IMR-90 (cell line): ENCODE data around the gene ZNF574. TPM values are rescaled to one million over a fixed set of nuclear protein-coding genes. Genes with fewer than 3 reads are reported as not detected.
A peak's percentile ranks its signal among the peaks of the same experiment; 100 is the strongest.

Source experiments
- ATAC-seq: fragments of 200-7000 bp; cut with Tn5 transposase; 2 replicates; pipeline ENCODE4 v1.9.1; 2020; ENCODE audit warnings: low read depth, mild to moderate bottlenecking, moderate library complexity
- BruUV-seq: library from RNA; stranded (reverse); fragments of 400-500 nt; replicated peaks from 2 replicates; lab custom pipeline; 2021; lab: Mats Ljungman, UMichigan
- CTCF ChIA-PET: fragments of 300-600 bp; formaldehyde crosslinking; extraction: SDS; loops from one replicate; lab custom pipeline; 2021; ENCODE audit warnings: antibody characterized with exemption; lab: Yijun Ruan, JAX
- POLR2A ChIA-PET: fragments of 300-600 bp; sonication (Branson Sonifier 250); formaldehyde crosslinking; loops from one replicate; lab custom pipeline; 2022; ENCODE audit warnings: antibody characterized with exemption; ENCODE audit not compliant: unreplicated experiment; lab: Charles Lee
- DNase-seq: peaks from one replicate; pipeline ENCODE4 v3.0.0; 2013
- H2AFZ ChIP-seq: replicated peaks from 2 replicates; pipeline ENCODE3; 2013; ENCODE audit warnings: low read length, mild to moderate bottlenecking; ENCODE audit not compliant: poor library complexity
- H2AK5ac ChIP-seq: 2 replicates; pipeline ENCODE4 v1.6.1; 2013; ENCODE audit warnings: low read depth, low read length, inconsistent platforms
- H2AK9ac ChIP-seq: replicated peaks from 2 replicates; pipeline ENCODE3; 2013; ENCODE audit warnings: mild to moderate bottlenecking, low read depth, low read length, moderate library complexity; ENCODE audit not compliant: poor library complexity
- H2BK120ac ChIP-seq: 2 replicates; pipeline ENCODE4 v1.6.1; 2013; ENCODE audit warnings: low read depth, low read length, inconsistent platforms
- H2BK15ac ChIP-seq: 3 replicates; pipeline ENCODE4 v1.6.1; 2013; ENCODE audit warnings: low read depth, low read length, inconsistent platforms
- H2BK20ac ChIP-seq: 2 replicates; pipeline ENCODE4 v1.6.1; 2013; ENCODE audit warnings: low read depth, mild to moderate bottlenecking, inconsistent platforms, low read length, moderate library complexity
- H2BK5ac ChIP-seq: 2 replicates; pipeline ENCODE4 v1.6.1; 2013; ENCODE audit warnings: mild to moderate bottlenecking, low read depth, low read length, inconsistent platforms; ENCODE audit not compliant: poor library complexity, severe bottlenecking
- H3K14ac ChIP-seq: replicated peaks from 2 replicates; pipeline ENCODE4 v1.6.1; 2013; ENCODE audit warnings: low read depth, low read length, inconsistent platforms
- H3K18ac ChIP-seq: 2 replicates; pipeline ENCODE4 v1.6.1; 2013; ENCODE audit warnings: low read depth, low read length, control low read depth
- H3K23ac ChIP-seq: 2 replicates; pipeline ENCODE4 v1.6.1; 2013; ENCODE audit warnings: low read depth, low read length, inconsistent platforms
- H3K27ac ChIP-seq: 2 replicates; pipeline ENCODE4 v1.5.1; 2013; ENCODE audit warnings: mild to moderate bottlenecking, control low read depth, low read length; ENCODE audit not compliant: insufficient read depth
- H3K27me3 ChIP-seq: 2 replicates; pipeline ENCODE4 v1.6.1; 2013; ENCODE audit warnings: low read length; ENCODE audit not compliant: control insufficient read depth, insufficient read depth
- H3K36me3 ChIP-seq: 2 replicates; pipeline ENCODE4 v1.6.1; 2013; ENCODE audit warnings: low read length, mixed read lengths; ENCODE audit not compliant: control insufficient read depth, insufficient read depth
- H3K4ac ChIP-seq: 2 replicates; pipeline ENCODE4 v1.6.1; 2013; ENCODE audit warnings: low read depth, low read length, inconsistent platforms
- H3K4me1 ChIP-seq: 2 replicates; pipeline ENCODE4 v1.6.1; 2013; ENCODE audit warnings: low read length, mixed read lengths; ENCODE audit not compliant: control insufficient read depth, insufficient read depth
- H3K4me2 ChIP-seq: 2 replicates; pipeline ENCODE4 v1.6.1; 2013; ENCODE audit warnings: low read depth, mild to moderate bottlenecking, control low read depth, low read length, moderate library complexity
- H3K4me3 ChIP-seq: 2 replicates; pipeline ENCODE4 v1.5.1; 2013; ENCODE audit warnings: low read depth, mild to moderate bottlenecking, control low read depth, low read length, moderate library complexity; ENCODE audit not compliant: insufficient read depth
- H3K56ac ChIP-seq: 2 replicates; pipeline ENCODE4 v1.6.1; 2013; ENCODE audit warnings: low read length, inconsistent platforms; ENCODE audit not compliant: insufficient read depth; ENCODE audit errors: extremely low read depth
- H3K79me1 ChIP-seq, 2 experiments: 2 replicates each; pipeline ENCODE4 v1.6.1; 2013; ENCODE audit warnings: low read length in 2 of 2, inconsistent platforms in 1 of 2, low read depth in 1 of 2
- H3K9ac ChIP-seq: 2 replicates; pipeline ENCODE4 v1.6.1; 2013; ENCODE audit warnings: low read depth, low read length, control low read depth
- H3K9me1 ChIP-seq: 2 replicates; pipeline ENCODE4 v1.6.1; 2013; ENCODE audit warnings: low read length, inconsistent platforms; ENCODE audit not compliant: insufficient read depth
- H3K9me3 ChIP-seq: 2 replicates; pipeline ENCODE4 v1.6.1; 2013; ENCODE audit warnings: low read length; ENCODE audit not compliant: control insufficient read depth, insufficient read depth
- H4K20me1 ChIP-seq: 2 replicates; pipeline ENCODE4 v1.6.1; 2013; ENCODE audit warnings: low read length, inconsistent platforms; ENCODE audit not compliant: insufficient read depth
- H4K5ac ChIP-seq: 2 replicates; pipeline ENCODE4 v1.6.1; 2013; ENCODE audit warnings: mild to moderate bottlenecking, low read depth, low read length, control low read depth
- H4K8ac ChIP-seq, 2 experiments: 2 replicates each; pipeline ENCODE4 v1.6.1; 2013; ENCODE audit warnings: low read depth in 2 of 2, low read length in 2 of 2, control low read depth in 1 of 2, inconsistent platforms in 1 of 2
- H4K91ac ChIP-seq: 2 replicates; pipeline ENCODE4 v1.6.1; 2013; ENCODE audit warnings: low read depth, low read length, inconsistent platforms; ENCODE audit not compliant: insufficient read depth
- CEBPB ChIP-seq: IDR thresholded peaks from 2 replicates; pipeline ENCODE4 v1.6.1; 2012; ENCODE audit warnings: low read depth, low read length, improper control_type of control experiment
- CHD1 ChIP-seq: IDR thresholded peaks from 2 replicates; pipeline ENCODE4 v1.6.1; 2012; ENCODE audit warnings: low read depth, low read length, improper control_type of control experiment
- CTCF ChIP-seq: conservative IDR thresholded peaks from 2 replicates; pipeline ENCODE4 v1.5.1; 2012; ENCODE audit warnings: mild to moderate bottlenecking, low read depth, low read length, improper control_type of control experiment
- ELK1 ChIP-seq: fragments of 150-350 bp; IDR thresholded peaks from 2 replicates; pipeline ENCODE4 v1.6.1; 2016; ENCODE audit warnings: low read depth, mild to moderate bottlenecking, low read length, moderate library complexity, borderline replicate concordance
- FOS ChIP-seq: fragments of 150-350 bp; IDR thresholded peaks from 2 replicates; pipeline ENCODE4 v1.6.1; 2016; ENCODE audit warnings: low read depth, low read length
- MAZ ChIP-seq: IDR thresholded peaks from 2 replicates; pipeline ENCODE4 v1.6.1; 2012; ENCODE audit warnings: low read depth, mild to moderate bottlenecking, low read length, improper control_type of control experiment, moderate library complexity, borderline replicate concordance
- NFE2L2 ChIP-seq: fragments of 150-350 bp; IDR thresholded peaks from 2 replicates; pipeline ENCODE4 v1.6.1; 2016; ENCODE audit warnings: low read depth, mild to moderate bottlenecking, low read length
- POLR2A ChIP-seq: IDR thresholded peaks from 2 replicates; pipeline ENCODE4 v1.6.1; 2012; ENCODE audit warnings: mild to moderate bottlenecking, low read depth, low read length
- RAD21 ChIP-seq: IDR thresholded peaks from 2 replicates; pipeline ENCODE4 v1.6.1; 2012; ENCODE audit warnings: low read length, improper control_type of control experiment
- RCOR1 ChIP-seq: IDR thresholded peaks from 2 replicates; pipeline ENCODE4 v1.6.1; 2012; ENCODE audit warnings: mild to moderate bottlenecking, low read length, improper control_type of control experiment; ENCODE audit not compliant: insufficient replicate concordance
- RFX5 ChIP-seq: IDR thresholded peaks from 2 replicates; pipeline ENCODE4 v1.8.0; 2012; ENCODE audit warnings: low read depth, mild to moderate bottlenecking, low read length, moderate library complexity
- SMC3 ChIP-seq: fragments of 150-350 bp; IDR thresholded peaks from 2 replicates; pipeline ENCODE4 v1.6.1; 2016; ENCODE audit warnings: low read depth, mild to moderate bottlenecking, antibody characterized with exemption, low read length, moderate library complexity
- USF2 ChIP-seq: fragments of 150-350 bp; IDR thresholded peaks from 2 replicates; pipeline ENCODE4 v1.6.1; 2017; ENCODE audit warnings: mild to moderate bottlenecking, antibody characterized with exemption, low read length, low read depth
- WGBS, 2 experiments: methylation state at CpG; one replicate each; pipeline versions ENCODE4 v1.1.5 to v1.1.7; 2013; ENCODE audit warnings: missing lambda C conversion rate in 2 of 2; ENCODE audit not compliant: insufficient read length in 1 of 2; ENCODE audit errors: extremely low coverage in 2 of 2; 5-methylcytosine and 5-hydroxymethylcytosine counted together
- dilution Hi-C: fragments of 300-500 bp; cut with HindIII; formaldehyde crosslinking; loops from one replicate; pipeline ENCODE4 v1.14.3; 2018; ENCODE audit warnings: low sequenced_read_pairs; ENCODE audit not compliant: unreplicated experiment
- in situ Hi-C: fragments of 300-500 bp; cut with MboI; formaldehyde crosslinking; loops from 3 replicates; pipeline ENCODE4 v1.14.3; 2019; ENCODE audit warnings: low sequenced_read_pairs, inconsistent platforms, mixed read lengths
- intact Hi-C: fragments of 100-400 bp; cut with micrococcal nuclease; formaldehyde crosslinking; loops from 2 replicates; pipeline ENCODE4 v1.10.0; 2022
- polyA plus RNA-seq, 3 experiments: library from polyadenylated mRNA; depleted of rRNA; stranded (reverse); fragments of >200 nt; gene quantifications; 2 replicates each; pipeline ENCODE4 v1.2.3, GENCODE V29; 2012; ENCODE audit warnings: low replicate concordance in 1 of 3
- total RNA-seq: library from RNA; depleted of rRNA; stranded (reverse); fragments of >200 nt; gene quantifications from 2 replicates; pipeline ENCODE4 v1.2.3, GENCODE V29; 2012

Gene ZNF574
- total and polyA plus RNA-seq, 2 of the 4 experiments (the other 2 are of a cell fraction): 8.1 to 14.1 TPM

GRCh38 chr19:42038666-42039065 lies 37.3 kb upstream of the ZNF574 start:
- no peak overlapping the region for H2AK5ac ChIP-seq
- H2BK120ac ChIP-seq: no peak overlapping the region
- no peak overlapping the region for H2BK15ac ChIP-seq
- ChIA-PET POLR2A (no interaction called here), CTCF (no interaction called here)
- no peak overlapping the region for H3K14ac ChIP-seq
- no peaks in the 10 kb centered on the region for H4K20me1 ChIP-seq
- H3K36me3 ChIP-seq: no peaks in the 10 kb centered on the region
- H3K27me3 ChIP-seq: peaks cover 25% of the 10 kb centered on the region
- in situ Hi-C loops: no loop called here
- TF ChIP-seq RFX5: no peak
- no peak for TF ChIP-seq CHD1
- TF ChIP-seq POLR2A: no peak
- no peak for TF ChIP-seq CTCF
- no peak for TF ChIP-seq ELK1
- TF ChIP-seq FOS: no peak
- TF ChIP-seq SMC3: no peak
- no peak for TF ChIP-seq CEBPB
- no peak for TF ChIP-seq USF2
- no peak for TF ChIP-seq RCOR1
- no peak for TF ChIP-seq MAZ
- no peak for TF ChIP-seq NFE2L2
- no peak for TF ChIP-seq RAD21
- H3K79me1 ChIP-seq: no peaks in the 10 kb centered on the region
- H3K4me2 ChIP-seq: no peak overlapping the region
- no peaks in the 10 kb centered on the region for H3K9me3 ChIP-seq
- no peak overlapping the region for H3K27ac ChIP-seq
- no TSS peak for BruUV-seq
- no peak overlapping the region for H2AK9ac ChIP-seq
- H4K91ac ChIP-seq: no peak overlapping the region
- H2BK5ac ChIP-seq: no peak overlapping the region
- no peaks in the 10 kb centered on the region for H3K9me1 ChIP-seq
- intact Hi-C loops: loop anchor here (10.0 kb wide), 1 partner anchor 154 kb away; the partner anchor contains the start of gene ARHGEF1
- dilution Hi-C loops: no loop called here
- peak overlapping the region; percentile 43 for H2AFZ ChIP-seq
- no peak overlapping the region for H3K9ac ChIP-seq
- DNase-seq (no peak), ATAC-seq (no peak)
- WGBS, 2 experiments: 36% methylated on average over 4 of the region's 6 CpGs; no CpG with 5 or more reads in 1 of the 2 experiments
- no peak overlapping the region for H4K5ac ChIP-seq
- no peak overlapping the region for H3K4me3 ChIP-seq
- no peak overlapping the region for H4K8ac ChIP-seq
- no peak overlapping the region for H2BK20ac ChIP-seq
- H3K56ac ChIP-seq: no peak overlapping the region
- H3K18ac ChIP-seq: no peak overlapping the region
- H3K4ac ChIP-seq: no peak overlapping the region
- no peak overlapping the region for H3K23ac ChIP-seq
- H3K4me1 ChIP-seq: no peaks in the 10 kb centered on the region
